HG03135 (cell line): ENCODE data around the gene GPR135.
"Not testable (repeated sequence)": the region's sequence is repeated elsewhere in the genome, so short reads cannot be mapped to it uniquely, and the experiment has no call there.

Source experiments
- ATAC-seq: cut with Tn5 transposase; IDR thresholded peaks from one replicate; pipeline ENCODE4 v1.9.1; 2021; ENCODE audit warnings: mild to moderate bottlenecking, moderate library complexity; ENCODE audit not compliant: unreplicated experiment

Gene GPR135

DNA sequence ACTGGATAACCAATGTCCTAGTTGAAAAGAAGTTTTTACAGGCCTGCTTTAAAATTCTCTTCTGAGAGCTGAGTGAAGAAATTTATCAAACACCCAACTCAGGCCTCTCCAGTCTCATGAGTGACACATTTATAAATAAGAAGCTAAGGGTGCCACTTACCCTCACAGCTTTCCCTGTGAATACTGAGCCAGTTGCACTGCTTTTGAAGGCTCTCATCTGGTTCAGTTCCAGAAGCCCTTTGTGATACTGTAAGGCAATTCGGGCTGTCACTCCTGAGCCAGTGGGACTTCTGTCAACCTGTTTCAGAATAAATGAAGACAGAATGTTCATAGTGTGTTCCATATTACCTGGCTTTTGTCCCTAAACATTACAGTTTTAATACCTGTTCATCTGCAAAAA, 10.5 kb upstream of the GPR135 start:
- no peak for ATAC-seq

DNA sequence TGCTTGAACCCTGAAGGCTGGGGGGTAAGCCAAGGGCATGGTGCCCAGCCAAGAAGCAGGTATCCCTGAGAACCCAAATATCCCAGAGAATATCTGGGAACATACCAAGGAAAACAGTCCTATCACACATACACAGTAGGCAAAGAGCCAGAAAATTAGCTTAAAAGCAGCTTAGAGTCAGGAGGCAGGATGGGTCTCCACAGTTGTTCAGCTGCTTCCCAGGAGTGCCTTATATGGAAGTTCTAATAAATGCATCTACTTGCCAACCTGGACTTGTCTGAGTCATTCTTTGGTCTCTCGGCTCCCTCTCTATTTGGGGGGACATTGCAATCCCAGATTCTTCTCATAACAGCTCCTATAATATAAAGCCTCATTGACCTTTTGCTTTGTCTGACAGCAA, 9.0 kb upstream of the GPR135 start:
- no peak for ATAC-seq

DNA sequence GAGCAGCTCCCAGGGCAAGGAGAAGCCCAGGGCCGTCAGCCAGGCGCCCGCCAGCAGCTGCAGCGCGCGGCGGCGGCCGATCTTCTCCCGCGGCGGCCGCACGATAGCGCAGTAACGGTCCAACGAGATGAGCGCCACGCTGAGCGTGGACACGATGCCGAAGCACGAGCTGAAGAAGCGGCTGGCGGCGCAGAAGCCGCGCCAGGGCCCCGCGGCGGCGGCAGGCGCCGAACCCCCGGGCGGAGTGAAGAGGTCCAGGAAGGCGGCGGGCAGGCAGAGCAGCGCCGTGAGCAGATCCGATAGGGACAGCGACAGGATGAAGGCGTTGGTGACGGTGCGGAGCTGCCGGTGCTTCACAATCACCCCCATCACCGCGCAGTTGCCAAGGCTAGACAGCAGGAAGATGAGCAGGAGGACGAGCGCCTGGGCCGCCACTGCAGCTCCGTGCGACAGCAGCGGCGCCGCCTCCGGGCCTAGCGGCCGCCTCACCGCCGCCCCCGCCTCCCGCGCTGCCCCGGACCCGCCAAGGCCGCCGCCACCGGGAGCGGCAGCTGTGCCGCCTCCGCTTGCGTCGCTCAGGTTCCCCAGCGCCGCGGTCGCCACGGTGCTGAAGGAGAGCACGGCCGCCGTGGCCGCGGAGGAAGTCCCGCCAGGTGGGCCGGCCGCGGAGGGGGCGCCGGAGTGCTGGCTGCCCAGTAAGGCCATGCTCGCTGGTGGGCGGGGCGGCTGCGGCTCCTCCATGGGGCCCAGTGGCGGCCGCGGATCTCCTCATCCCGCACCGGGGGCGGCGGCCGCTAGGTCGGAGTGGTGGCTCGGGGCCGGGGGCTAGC, 479 bp downstream of the GPR135 start:
- ATAC-seq: peak; percentile 58

DNA sequence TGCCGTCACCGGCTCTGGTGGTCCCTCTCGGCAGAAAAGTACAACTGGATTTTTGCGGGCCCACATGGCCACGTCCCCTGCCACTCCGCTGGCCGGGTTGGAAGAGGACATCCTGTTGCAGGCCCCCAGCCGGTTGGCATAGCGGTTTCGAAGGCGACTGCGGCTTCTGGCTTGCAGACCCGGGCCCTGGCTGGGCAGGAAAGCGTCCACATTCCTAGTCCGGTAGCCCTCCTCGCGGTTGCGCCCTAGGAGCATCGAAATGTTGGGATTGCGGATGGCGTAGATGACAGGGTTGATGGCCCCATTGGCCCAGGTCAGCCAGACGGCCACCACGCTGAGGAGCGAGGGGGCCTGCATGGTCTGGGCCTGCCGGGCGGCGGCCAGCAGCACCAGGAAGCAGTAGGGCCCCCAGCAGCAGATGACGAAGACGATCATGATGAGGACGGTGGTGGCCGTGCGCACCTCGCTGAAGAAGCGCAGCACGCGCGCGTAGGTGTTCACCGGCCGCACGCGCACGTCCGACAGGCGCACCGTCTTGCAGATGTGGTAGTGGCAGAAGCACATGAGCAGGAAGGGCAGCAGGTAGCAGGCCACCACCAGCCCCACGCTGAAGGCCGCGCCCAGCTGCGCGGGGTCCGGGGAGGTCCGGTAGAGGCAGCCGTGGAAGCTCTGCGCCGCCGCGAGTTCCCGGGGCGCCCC, 1.2 kb downstream of the GPR135 start:
- ATAC-seq: peak; percentile 36

DNA sequence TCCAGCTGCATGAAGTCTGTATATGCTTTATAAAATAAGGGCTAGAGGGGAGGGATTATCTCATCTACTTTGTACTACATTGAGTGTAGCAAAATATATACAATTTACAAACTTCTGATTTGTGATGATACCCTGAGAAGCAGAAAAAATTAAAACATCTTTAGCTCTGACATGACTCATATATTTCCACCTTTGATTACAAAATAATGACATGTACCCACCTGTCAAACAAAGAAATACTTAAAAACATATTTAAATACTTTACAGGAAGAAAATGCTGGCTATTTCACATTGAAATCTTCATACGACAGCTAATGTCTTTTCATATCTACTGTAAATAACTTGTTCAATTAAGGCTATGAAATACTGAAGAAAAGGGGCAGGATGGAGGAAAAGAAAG, 3.3 kb downstream of the GPR135 start:
- no peak for ATAC-seq

DNA sequence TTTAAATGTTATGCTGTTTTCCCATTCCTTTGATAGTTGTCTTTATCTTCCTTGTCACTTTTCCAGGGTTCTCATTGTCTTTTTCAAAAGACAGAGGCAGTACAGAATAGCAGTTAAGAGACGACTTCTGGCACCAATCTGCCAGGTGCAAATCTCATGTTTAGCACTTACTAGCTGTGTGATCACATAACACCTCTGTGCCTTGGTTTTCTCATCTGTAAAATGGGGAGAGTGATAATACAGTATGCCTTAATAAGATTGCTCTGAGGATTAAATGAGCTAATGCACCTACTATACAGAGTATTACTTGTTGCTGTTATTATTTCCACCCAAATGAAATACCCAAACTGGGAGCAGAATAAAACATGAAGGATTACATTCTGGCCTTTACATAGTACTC, 4.8 kb downstream of the GPR135 start:
- no peak for ATAC-seq

DNA sequence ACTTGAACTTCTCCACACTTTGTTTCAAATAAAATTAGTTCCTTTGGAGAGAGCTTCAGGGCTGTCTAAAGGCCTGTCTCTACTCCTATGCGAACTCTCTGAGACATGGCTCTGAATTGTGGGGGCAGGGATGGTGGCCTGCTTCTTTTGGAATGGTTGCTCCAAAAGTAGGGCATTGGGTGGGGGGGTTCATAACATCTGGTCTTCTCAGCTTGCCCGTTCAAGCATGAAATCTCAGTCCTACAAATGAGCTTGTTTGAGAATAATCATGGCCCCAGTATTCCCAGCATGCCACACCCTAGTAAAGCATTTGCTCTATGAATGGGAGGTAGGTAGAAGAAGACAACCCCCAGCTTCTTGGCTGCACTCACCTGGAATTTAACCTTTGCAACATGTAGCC, 6.7 kb downstream of the GPR135 start:
- no peak for ATAC-seq

DNA sequence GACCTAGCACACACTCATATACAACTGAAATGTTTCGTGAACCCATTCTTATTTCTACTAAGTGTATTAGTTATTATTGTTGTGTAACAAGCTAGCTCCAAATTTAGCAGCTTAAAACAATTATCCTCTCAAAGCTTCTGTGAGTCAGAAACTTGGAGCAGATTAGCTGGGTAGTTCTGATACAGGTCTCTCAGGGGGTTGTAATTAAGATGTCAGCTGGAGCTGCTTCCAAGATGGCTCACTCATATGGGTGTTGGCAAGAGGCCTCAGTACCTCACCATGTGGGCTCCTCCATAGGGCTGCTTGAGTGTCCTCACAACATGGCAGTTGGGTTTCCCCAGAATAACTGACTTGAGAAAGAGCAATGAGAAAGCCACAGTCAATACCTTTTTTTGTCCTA, 9.8 kb downstream of the GPR135 start:
- no peak for ATAC-seq

DNA sequence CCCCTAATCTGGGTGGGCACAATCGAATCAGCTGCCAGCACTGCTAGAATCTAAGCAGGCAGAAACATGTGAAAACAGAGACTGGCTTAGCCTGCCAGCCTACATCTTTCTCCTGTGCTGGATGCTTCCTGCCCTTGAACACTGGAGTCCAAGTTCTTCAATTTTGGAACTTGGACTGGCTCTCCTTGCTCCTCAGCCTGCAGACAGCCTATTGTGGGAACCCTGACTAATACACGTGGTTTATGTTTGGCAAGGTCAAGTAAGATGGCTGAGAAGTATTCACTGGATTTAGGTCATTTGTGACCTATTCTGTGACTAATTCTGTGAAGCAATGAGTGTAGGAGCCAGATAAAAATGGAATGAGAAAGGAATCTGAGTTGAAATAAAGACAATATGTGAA, 11.0 kb downstream of the GPR135 start:
- ATAC-seq: no peak

DNA sequence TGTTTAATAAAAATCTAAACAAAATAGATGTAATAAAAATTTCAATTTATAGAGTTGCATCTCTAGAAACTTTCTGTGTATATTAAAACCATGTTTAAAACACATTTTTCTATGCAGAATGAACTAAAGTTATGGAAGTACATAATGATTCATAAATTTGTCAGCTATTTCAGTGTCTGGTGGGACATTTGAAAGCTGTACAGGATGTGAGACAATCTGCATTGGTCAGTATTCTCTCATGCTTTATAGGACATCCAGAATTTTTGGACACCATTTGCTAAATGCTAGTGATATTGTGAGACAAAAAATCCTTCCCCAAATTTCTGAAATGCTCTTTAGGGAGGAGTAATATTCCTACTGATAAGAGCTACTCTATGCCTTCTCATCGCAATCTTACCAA, 13.3 kb downstream of the GPR135 start:
- ATAC-seq: no peak

DNA sequence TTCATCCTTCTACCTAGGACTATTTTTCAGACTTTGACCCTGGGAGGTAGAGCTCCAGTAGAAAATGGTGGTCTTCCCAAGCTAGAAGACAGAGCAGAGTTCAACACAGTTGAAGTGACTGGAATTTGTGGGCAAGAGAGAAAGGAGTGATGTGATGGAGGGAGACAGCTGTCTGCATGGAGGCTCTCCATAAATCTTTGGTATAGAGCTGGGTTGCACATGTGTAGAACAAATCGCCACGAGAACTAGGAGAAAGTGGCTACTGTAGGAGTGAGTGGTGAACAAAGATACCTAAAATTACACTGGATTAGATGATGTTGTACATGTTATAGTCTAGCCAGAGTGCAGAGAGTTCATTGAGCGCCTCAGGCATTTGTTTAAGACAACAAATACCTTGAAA, 14.5 kb downstream of the GPR135 start:
- ATAC-seq: no peak

DNA sequence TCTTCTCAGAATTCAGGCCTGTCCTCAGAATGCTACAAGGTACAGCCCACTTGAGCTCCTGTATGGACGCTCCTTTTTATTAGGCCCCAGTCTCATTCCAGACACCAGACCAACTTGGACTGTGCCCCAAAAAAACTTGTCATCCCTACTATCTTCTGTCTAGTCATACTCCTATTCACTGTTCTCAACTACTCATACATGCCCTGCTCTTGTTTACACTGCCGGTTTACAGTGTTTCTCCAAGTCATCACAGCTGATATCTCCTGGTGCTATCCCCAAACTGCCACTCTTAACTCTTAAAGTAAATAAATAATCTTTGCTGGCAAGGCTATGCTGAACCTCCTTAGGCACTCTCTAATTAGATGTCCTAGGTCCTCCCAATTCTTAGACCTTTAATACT, 16.5 kb downstream of the GPR135 start:
- ATAC-seq: not testable (repeated sequence)

DNA sequence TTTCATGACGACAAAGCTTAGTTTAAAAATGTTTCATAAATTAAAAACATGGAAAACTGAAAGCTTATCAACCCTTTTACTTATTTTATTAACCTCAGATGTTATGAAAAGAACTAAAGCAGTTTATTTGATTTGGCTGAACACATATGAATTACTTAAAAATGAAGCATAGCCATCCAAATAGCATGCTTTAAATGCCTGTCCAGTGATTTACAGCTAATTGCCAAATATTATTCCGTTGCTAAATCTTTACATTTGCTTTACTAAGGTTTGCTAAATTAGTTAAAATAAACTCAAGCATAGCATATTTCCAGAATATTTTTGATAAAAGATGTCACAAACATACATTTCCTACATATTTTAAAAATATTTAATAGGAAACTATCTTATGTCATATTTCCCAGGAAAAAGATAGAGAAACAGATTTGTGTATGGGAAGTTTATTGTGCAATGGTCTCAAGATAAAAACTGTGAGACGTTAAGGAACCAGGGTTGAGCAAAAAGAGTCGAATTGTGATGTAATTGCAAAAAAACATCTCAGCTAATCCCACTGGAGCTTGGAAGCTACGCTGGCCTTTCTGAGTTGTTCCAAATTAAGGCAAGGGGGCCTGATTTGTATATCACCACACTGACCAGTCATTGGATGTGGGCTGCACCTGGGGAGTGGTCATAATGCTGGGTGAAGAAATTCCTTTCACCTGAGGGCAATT, 25.8 kb downstream of the GPR135 start:
- ATAC-seq: no peak

DNA sequence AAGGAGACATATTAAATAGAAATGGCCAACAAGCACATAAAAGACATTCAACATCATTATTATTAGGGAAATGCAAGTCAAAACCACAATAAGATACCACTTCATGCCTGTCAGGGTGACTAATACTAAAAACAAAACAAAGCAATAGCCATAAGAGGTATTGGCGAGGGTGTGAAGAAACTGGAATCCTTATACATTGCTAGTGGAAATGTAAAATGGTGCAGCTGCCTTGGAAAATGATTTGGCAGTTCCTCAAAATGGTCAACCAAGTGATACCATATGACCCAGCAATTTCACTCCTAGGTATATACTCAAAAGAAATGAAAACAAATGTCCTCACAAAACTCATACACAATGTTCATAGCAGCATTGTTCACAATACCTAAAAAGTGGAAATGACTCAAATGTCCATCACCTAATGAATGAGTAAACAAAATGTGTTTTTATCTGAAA, 27.0 kb downstream of the GPR135 start:
- ATAC-seq: no peak

DNA sequence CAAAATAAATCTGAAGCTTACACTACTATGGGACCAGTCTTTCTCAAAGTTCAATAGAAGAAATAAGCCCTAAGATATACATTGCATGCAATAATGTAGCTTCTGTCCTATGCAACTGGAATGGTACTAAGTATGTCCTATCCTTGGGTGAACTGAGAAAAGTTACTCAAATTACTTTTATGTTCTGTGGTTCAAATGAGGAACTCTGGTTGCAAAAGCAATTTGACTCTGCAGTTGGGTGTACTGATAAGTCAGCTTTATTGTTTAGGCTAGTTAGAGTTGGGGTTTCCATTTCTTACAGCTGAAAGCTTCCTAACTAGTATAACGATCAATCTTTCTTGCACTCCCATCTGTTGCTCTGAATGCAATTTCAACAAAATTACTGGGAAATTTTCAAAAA, 29.2 kb downstream of the GPR135 start:
- no peak for ATAC-seq

DNA sequence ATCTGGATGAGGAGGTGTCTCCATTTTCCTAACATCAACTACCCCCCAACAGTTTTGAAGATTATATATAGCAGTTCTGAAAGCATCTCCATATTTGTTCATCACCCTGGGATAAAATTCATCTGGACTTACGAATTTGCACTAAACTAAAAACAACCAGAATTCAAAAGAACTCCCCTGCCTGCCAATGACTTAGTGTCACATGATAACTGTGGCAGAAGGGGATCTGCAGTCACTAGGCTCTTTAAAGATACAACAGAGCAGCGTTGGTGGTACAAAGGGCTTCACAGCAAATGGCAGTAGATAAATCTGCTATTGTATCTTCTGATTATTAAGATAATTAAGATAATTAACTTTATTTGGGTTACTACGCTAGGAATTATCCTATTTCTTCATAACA, 30.1 kb downstream of the GPR135 start:
- no peak for ATAC-seq

DNA sequence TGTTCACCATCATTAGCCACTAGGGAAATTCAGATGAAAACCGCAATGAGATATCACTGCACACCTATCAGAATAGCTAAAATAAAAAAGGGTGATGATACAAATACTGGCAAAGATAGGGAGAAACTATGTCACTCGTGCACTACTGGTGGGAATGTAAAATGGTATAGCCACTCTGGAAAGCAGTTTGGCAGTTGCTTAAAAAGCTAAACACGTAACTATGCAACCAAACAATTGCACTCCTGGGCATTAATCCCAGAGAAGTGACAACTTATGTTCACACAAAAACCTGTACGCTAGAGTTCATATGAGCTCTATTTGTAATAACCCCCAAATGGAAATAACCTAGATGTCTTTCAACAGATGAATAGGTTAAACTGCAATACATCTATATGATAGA, 35.4 kb downstream of the GPR135 start:
- no peak for ATAC-seq

DNA sequence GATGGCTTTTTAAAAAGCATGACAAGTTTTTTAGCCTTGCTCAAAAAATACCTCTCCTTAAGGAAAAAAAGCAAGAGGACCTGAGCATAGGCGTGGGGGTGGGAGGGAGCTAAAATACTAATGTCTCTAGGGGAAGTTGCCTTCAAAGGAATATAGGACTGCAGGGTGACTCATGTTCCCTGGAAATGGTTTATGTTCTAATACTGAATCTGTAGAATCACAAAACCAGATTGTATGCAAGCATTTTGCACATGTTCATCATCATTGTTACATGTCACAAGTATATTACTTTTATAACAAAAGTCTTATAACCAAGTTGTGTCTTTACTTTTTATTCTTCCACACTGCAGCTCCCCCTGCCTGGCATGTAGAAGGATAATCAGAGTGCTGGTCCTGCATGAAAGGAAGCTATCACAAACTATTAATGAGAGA, 36.6 kb downstream of the GPR135 start:
- ATAC-seq: no peak

DNA sequence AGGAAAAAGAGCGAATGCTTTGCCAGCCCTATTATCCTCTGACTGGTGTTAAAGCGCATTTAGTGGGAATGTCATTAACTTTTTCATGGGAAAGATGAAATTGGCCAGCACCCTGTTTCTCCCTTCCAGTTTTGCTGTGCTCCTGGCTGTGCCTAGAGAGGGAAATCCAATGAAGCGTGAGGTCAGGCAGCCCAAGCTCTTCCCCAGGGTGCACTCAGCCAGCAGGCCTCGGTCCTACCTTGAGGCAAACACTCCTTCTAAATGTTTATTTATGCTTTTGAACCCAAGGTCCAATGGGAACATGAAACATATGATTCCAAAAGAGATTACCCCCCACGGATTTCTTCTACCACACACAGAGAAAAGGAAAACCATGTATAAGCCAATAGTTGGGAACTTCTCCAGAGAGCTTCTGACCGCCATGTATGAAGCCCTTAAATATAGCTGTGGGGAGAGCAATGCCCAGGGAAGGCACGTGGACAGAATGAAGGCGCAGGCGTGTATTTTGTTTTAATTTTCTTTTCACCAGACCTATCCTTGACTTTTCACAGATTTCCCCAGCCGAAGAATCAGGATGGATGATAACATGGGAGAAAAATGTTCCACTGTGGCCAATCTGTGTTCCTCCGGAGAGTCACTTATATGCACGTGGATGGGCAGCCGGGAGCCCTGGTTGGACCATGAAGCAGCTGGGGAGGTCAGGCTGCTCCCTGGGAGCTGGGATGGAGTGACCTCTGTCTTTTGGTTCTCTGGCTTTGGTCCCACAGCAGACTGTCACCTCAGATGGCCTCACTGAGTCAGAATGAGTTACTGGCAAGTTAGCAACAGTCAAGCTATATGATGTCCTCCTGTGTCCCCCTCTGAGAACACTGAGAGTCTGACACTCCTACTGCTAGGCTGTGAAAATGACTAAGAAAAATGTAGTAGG, 37.3 kb downstream of the GPR135 start:
- no peak for ATAC-seq

DNA sequence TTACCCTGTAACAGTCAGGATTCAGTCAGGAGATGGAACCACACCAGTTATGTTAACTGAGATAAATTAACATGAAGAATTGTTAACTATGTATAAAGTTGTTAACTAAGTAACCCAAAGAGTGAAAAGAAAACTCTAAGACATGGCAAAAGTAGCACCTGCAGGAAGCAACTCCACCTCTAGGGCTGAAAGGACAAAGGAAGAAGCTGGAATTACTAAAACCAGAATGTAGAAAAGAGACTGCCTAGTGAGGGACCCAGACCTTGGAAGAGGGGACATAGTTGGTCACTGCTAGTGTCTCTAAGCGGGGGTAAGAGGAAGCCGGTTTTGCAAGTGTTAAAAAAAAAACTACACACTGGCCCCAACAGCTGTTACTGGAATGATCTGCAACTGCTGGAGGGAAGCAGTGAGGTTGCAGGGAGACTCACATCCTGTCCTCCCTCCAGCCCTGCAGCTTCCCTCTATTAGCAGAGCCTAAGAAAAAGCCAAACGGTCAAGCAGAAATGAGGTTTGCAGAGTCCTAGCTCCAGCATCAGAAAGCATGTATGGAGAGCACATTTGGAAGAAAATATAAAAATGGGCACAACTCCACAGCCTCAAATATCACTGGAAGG, 39.8 kb downstream of the GPR135 start:
- no peak for ATAC-seq
